ENCODE measurements around the gene SIPA1L3.

GRCh38 chr19:38182536-38183210 is 275.7 kb downstream of the SIPA1L3 start:
- TF ChIP-seq CTCF (IDR thresholded peaks at IDR 0.05) (no peak), POLR2A (IDR thresholded peaks at IDR 0.05) (no peak), POLR2AphosphoS5 (IDR thresholded peaks at IDR 0.05) (no peak)
